ENCODE measurements around the gene SNRPB2. TPM values are rescaled to one million over a fixed set of nuclear protein-coding genes. Genes with fewer than 3 reads are reported as not detected.

The SNRPB2 gene
- total RNA-seq, 1 experiment from 2014 or later: 114 TPM

GRCh38 chr20:16709017-16709416, 20.8 kb upstream of the SNRPB2 start:
- DNase-seq (ENCODE audit: low read depth in 1 of 2, low spot score in 2 of 2): no peak
- Histone ChIP-seq H3K27me3 (replicated peaks) (no peaks in the 10 kb centered on the region), H3K4me3 (no peak overlapping the region), H3K27ac (no peak overlapping the region), H3K36me3 (no peaks in the 10 kb centered on the region), H3K4me1 (replicated peaks) (no peaks in the 10 kb centered on the region), H3K9me3 (replicated peaks) (no peaks in the 10 kb centered on the region)

GRCh38 chr20:16710781-16711180, 19.0 kb upstream of the SNRPB2 start:
- no peaks in the 10 kb centered on the region for H3K36me3 ChIP-seq
- H3K9me3 ChIP-seq (replicated peaks): no peaks in the 10 kb centered on the region
- no peak overlapping the region for H3K27ac ChIP-seq
- DNase-seq (ENCODE audit: low read depth in 1 of 2, low spot score in 2 of 2): no peak
- H3K27me3 ChIP-seq (replicated peaks): no peaks in the 10 kb centered on the region
- H3K4me3 ChIP-seq: no peak overlapping the region
- H3K4me1 ChIP-seq (replicated peaks): no peaks in the 10 kb centered on the region

DNA sequence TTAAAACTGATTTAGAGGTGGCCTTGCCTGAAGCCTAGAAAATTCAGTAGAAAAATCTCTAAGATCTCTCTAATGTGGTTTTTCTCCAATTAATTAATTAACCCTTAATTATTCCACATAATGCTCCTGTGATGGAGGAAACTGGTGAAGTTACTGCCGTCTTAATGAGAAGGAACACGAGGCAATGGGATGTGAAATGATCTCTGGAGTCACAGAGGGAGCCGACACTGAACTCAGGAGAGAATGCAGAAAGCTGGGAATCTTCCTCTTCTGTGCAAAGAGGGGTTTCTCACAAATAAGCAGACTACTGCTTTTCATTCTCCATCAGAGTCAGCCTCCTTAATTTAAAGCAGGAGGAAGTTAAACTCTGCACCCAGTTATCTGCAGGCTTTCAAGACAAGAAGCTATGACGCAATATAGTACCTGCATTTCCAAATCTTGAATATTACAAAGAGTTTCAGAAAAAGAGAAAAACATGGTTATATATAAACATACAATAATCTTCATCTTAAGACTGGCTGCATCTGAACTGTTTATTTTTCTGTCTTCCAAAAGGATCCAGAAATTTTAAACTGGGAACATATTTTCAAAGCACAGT, 18.1 kb upstream of the SNRPB2 start:
- H3K9me3 ChIP-seq (replicated peaks): no peaks in the 10 kb centered on the region
- H3K36me3 ChIP-seq: no peaks in the 10 kb centered on the region
- no peaks in the 10 kb centered on the region for H3K4me1 ChIP-seq (replicated peaks)
- H3K4me3 ChIP-seq: no peak overlapping the region
- DNase-seq (ENCODE audit: low read depth in 1 of 2, low spot score in 2 of 2): no peak
- H3K27me3 ChIP-seq (replicated peaks): no peaks in the 10 kb centered on the region
- H3K27ac ChIP-seq: no peak overlapping the region

DNA sequence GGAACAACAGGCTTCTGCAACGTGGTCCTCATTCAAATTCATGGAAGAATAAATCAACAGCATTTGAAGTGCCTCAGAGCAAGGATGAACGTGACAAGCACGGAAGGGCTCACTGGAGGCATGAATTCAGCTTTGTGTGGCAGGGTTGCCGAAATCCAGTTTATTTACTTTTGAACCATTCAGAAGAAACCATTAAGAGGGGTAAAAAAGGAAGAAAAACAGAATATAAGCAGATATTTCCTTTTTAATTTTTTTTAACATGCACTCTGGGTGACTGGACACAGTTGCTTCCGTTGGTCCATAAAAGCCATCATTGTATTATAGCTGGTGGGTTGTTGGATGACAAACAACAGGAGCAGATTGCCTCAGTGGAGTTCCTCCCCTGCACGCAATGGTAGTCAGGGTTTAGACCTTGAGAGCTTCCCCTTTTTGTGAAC, 17.3 kb upstream of the SNRPB2 start:
- Histone ChIP-seq H3K27me3 (replicated peaks) (no peaks in the 10 kb centered on the region), H3K9me3 (replicated peaks) (no peaks in the 10 kb centered on the region), H3K4me3 (no peak overlapping the region), H3K4me1 (replicated peaks) (no peaks in the 10 kb centered on the region), H3K36me3 (no peaks in the 10 kb centered on the region), H3K27ac (no peak overlapping the region)
- no peak for DNase-seq (ENCODE audit: low read depth in 1 of 2, low spot score in 2 of 2)

GRCh38 chr20:16713066-16713465, 16.8 kb upstream of the SNRPB2 start:
- Histone ChIP-seq H3K4me3 (no peak overlapping the region), H3K9me3 (replicated peaks) (no peaks in the 10 kb centered on the region), H3K27me3 (replicated peaks) (no peaks in the 10 kb centered on the region), H3K27ac (no peak overlapping the region), H3K4me1 (replicated peaks) (no peaks in the 10 kb centered on the region), H3K36me3 (no peaks in the 10 kb centered on the region)
- DNase-seq (ENCODE audit: low read depth in 1 of 2, low spot score in 2 of 2): no peak

- no peak overlapping the region for H3K4me3 ChIP-seq
- no peaks in the 10 kb centered on the region for H3K9me3 ChIP-seq (replicated peaks)
- no peak overlapping the region for H3K27ac ChIP-seq
- no peaks in the 10 kb centered on the region for H3K27me3 ChIP-seq (replicated peaks)
- no peaks in the 10 kb centered on the region for H3K36me3 ChIP-seq
- DNase-seq (ENCODE audit: low read depth in 1 of 2, low spot score in 2 of 2): no peak
- no peaks in the 10 kb centered on the region for H3K4me1 ChIP-seq (replicated peaks)
These were observed 15.6 kb upstream of the SNRPB2 start for GRCh38 chr20:16714242-16714641.

DNA sequence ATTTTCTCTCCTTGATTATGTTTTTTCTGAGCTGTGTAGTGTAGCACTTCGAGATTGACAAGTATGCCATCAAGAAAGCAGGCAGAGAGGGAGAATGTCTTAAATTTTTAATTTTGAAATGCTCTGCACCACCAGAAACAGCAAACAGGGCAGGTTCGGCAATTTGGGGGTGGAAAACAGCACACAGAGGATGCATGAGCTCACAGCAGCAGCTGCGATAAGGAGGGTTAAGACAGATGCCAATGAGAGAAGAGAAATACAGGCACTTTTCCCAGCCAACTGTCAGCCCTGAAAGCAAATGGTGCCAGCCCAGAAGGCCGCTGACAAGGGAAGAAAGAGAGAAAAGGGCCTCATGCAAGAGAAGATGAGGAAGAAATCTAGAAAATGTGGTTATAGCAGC, 15.1 kb upstream of the SNRPB2 start:
- Histone ChIP-seq H3K9me3 (replicated peaks) (no peaks in the 10 kb centered on the region), H3K27me3 (replicated peaks) (no peaks in the 10 kb centered on the region), H3K36me3 (no peaks in the 10 kb centered on the region), H3K4me1 (replicated peaks) (no peaks in the 10 kb centered on the region), H3K27ac (no peak overlapping the region), H3K4me3 (no peak overlapping the region)
- no peak for DNase-seq (ENCODE audit: low read depth in 1 of 2, low spot score in 2 of 2)

GRCh38 chr20:16719421-16719820, 10.4 kb upstream of the SNRPB2 start:
- no peak overlapping the region for H3K27ac ChIP-seq
- H3K4me3 ChIP-seq: no peak overlapping the region
- no peaks in the 10 kb centered on the region for H3K36me3 ChIP-seq
- H3K27me3 ChIP-seq (replicated peaks): no peaks in the 10 kb centered on the region; the same call in 1 of the 2 replicates
- no peaks in the 10 kb centered on the region for H3K4me1 ChIP-seq (replicated peaks)
- DNase-seq (ENCODE audit: low read depth in 1 of 2, low spot score in 2 of 2): no peak
- H3K9me3 ChIP-seq (replicated peaks): no peaks in the 10 kb centered on the region

DNA sequence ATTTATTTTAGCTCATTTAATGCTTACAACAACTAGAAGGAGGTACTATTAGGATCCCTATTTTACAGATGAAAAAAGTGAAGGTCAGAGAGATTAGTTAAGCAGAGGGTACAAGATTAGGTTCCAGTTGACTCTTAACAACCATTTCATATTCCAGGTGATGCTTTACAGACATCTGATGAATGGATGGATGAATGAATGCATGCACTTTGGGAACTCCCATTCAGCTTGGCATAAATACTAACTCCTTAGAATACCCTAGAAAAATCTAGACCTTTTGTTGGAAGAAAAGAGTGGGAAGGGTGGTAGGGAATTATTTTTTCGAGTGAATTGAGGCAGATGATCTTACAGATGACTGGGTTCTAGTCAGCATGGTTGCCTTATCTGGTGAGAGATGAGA, 746 bp upstream of the SNRPB2 start:
- DNase-seq (ENCODE audit: low read depth in 1 of 2, low spot score in 2 of 2): no peak
- Histone ChIP-seq H3K27me3 (replicated peaks) (peaks cover 4% of the 10 kb centered on the region; the same call in 1 of the 2 replicates), H3K9me3 (replicated peaks) (no peaks in the 10 kb centered on the region; the same call in 1 of the 2 replicates), H3K27ac (no peak overlapping the region), H3K4me1 (replicated peaks) (peaks cover 12% of the 10 kb centered on the region), H3K36me3 (peaks cover 36% of the 10 kb centered on the region), H3K4me3 (no peak overlapping the region)

DNA sequence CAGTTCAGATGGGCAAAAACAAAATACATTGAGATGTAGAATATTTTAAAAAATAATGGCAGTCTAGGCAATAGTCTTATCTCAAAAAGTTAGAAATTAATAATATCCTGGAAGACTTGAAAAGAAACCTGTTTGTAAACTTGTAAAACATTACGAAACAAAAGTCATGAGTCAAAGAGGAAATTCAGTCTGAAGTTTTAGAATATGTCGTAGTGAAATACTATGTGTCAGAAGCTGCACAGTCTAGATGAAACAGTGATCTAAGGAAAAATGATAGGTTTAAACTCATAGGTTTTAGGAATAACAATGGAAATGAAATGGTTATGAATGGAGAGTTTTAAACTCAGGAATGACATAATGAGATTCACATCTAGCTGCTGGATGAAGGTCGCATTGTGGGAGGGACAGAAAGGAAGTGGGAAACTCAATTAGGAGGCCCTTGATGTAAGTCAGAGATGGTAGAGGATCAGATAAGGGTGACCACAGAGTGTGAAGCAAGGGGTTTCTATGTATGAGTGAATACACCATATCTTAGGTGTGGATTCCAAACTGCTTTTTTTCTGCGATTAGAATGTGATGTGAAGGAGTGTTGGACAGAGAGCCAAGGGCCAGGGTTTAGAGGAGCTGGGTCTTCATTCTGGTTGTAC, 2.8 kb downstream of the SNRPB2 start:
- DNase-seq (ENCODE audit: low read depth in 1 of 2, low spot score in 2 of 2): no peak
- Histone ChIP-seq H3K27ac (no peak overlapping the region), H3K9me3 (replicated peaks) (no peaks in the 10 kb centered on the region; the same call in 1 of the 2 replicates), H3K4me3 (no peak overlapping the region), H3K4me1 (replicated peaks) (peaks cover 12% of the 10 kb centered on the region), H3K36me3 (peaks cover 68% of the 10 kb centered on the region), H3K27me3 (replicated peaks) (0 out of 2 replicates have a peak, but pooled peaks cover 2% of the 10 kb centered on the region)

DNA sequence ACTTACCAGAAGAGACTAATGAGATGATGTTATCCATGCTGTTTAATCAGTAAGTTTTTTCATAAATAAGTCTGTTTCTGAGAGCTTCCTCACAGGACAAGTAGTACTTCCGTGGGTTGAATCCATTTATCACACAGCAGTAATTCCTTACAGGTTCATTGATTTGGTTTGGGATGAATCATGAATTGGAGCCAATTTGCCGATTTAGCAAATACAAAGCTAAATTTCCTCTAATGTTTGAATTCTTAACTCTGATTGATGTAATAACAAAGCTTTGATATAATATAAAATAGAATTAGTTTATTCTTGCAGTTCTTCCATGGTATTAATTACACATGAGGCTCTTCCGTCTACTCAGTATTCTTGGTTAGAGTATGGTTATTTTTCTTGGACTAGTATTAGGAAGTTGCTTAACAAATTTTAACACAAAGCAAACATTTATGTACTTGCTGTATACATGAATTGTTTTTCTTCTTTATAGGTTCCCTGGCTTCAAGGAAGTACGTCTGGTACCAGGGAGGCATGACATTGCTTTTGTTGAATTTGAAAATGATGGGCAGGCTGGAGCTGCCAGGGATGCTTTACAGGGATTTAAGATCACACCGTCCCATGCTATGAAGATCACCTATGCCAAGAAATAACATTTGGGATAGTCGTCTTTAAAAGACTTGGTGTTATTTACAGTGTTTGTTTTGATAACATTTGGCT, 10.7 kb downstream of the SNRPB2 start:
- Histone ChIP-seq H3K4me3 (no peak overlapping the region), H3K36me3 (peaks cover 54% of the 10 kb centered on the region), H3K27me3 (replicated peaks) (no peaks in the 10 kb centered on the region), H3K27ac (no peak overlapping the region), H3K4me1 (replicated peaks) (no peaks in the 10 kb centered on the region), H3K9me3 (replicated peaks) (no peaks in the 10 kb centered on the region)
- no peak for DNase-seq (ENCODE audit: low read depth in 1 of 2, low spot score in 2 of 2)

DNA sequence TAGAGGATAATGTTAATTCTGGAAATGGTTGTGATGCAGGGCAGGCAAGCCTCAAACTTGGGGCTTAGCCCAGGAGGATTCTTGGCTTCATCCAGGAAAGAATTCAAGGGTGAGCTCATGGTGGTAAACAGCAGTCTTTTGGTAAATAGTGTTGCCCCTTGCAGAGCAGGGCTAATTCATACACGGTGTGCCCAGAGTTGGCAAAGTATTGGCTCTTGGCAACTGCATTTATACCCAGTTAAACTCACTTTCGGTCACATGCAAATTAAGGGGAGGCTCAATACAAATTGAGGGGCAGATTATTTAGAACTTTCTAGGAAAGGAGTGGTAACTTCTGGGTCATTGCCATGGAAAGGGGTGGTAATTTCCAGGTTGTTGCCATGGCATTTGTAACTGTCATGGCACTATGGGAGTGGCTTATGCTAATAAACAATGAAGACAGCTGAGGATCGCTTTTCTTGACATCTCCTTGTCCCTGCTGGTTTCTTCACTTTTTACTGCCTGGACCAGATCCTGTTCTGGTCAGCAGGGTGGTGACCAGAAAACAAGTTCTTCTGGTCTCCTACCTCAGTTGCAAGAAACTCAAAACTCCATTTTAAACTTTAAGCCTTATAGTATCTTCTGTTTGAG, 14.5 kb downstream of the SNRPB2 start:
- Histone ChIP-seq H3K9me3 (replicated peaks) (no peaks in the 10 kb centered on the region), H3K4me1 (replicated peaks) (no peaks in the 10 kb centered on the region), H3K4me3 (no peak overlapping the region), H3K27me3 (replicated peaks) (no peaks in the 10 kb centered on the region), H3K27ac (no peak overlapping the region), H3K36me3 (peaks cover 26% of the 10 kb centered on the region)
- DNase-seq (ENCODE audit: low read depth in 1 of 2, low spot score in 2 of 2): no peak

GRCh38 chr20:16745204-16745603, 15.4 kb downstream of the SNRPB2 start:
- Histone ChIP-seq H3K4me3 (no peak overlapping the region), H3K27ac (no peak overlapping the region), H3K9me3 (replicated peaks) (no peaks in the 10 kb centered on the region)

GRCh38 chr20:16747291-16747811, 17.5 kb downstream of the SNRPB2 start:
- Histone ChIP-seq H3K4me3 (no peak overlapping the region), H3K27me3 (replicated peaks) (no peaks in the 10 kb centered on the region), H3K4me1 (replicated peaks) (no peaks in the 10 kb centered on the region), H3K9me3 (replicated peaks) (no peaks in the 10 kb centered on the region), H3K36me3 (no peaks in the 10 kb centered on the region), H3K27ac (no peak overlapping the region)
- DNase-seq (ENCODE audit: low read depth in 1 of 2, low spot score in 2 of 2): no peak

More at GRCh38 chr20:16745204-16745603, 15.4 kb downstream of the SNRPB2 start:
- Histone ChIP-seq H3K27me3 (replicated peaks) (no peaks in the 10 kb centered on the region), H3K36me3 (peaks cover 17% of the 10 kb centered on the region), H3K4me1 (replicated peaks) (no peaks in the 10 kb centered on the region)
- DNase-seq (ENCODE audit: low read depth in 1 of 2, low spot score in 2 of 2): no peak

Measured in SJSA1 (cell line).